ENCODE measurements around the gene ACBD5.

Gene ACBD5

DNA sequence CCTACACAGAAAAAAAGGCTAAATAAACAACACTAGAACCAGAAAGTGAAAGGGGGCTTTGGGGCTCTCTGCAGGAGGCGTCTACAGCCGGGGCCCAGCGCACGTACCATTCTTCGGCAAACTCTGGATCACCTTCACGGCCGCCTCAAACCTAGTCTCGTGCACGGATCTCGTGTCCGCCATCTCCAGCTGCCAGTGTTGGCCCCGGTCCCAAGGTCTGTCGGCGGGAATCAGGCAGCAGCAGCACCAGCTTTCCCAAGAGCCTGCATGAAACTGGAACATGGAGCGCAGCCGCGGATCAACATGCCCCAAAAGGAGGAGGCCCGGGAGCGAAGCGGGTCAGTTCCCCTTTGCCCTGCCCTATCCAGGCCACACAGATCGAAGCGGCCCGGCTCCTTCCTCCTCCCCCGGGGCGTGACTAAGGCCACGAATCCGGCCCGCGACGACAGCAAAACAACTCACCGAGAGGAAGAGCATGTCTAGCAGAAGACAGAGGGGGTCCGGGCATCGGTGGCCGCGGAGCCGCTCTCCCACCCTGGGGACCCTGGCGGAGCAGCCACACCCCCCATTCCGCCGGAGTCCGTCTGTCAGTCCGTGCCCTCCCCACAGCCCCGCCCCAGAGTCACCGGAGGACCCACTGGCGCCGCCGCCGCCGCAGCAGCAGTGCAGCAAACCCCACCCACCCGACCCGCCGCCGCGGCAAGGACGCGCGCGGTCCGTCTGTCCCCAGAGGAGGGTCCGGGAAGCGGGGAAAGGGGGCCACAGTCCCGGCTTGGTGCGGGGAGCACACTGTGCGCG lies at the start of gene ACBD5 (continued):
- TF ChIP-seq, protein P1, sequence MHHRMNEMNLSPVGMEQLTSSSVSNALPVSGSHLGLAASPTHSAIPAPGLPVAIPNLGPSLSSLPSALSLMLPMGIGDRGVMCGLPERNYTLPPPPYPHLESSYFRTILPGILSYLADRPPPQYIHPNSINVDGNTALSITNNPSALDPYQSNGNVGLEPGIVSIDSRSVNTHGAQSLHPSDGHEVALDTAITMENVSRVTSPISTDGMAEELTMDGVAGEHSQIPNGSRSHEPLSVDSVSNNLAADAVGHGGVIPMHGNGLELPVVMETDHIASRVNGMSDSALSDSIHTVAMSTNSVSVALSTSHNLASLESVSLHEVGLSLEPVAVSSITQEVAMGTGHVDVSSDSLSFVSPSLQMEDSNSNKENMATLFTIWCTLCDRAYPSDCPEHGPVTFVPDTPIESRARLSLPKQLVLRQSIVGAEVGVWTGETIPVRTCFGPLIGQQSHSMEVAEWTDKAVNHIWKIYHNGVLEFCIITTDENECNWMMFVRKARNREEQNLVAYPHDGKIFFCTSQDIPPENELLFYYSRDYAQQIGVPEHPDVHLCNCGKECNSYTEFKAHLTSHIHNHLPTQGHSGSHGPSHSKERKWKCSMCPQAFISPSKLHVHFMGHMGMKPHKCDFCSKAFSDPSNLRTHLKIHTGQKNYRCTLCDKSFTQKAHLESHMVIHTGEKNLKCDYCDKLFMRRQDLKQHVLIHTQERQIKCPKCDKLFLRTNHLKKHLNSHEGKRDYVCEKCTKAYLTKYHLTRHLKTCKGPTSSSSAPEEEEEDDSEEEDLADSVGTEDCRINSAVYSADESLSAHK (tag by site-specific recombination; IDR thresholded peaks at IDR 0.05) = no peak
- TF ChIP-seq CTCF (tag by site-specific recombination; IDR thresholded peaks at IDR 0.05) (no peak), ZNF18 (tag by site-specific recombination; IDR thresholded peaks at IDR 0.05) (no peak), ELK4 (IDR thresholded peaks at IDR 0.05; ENCODE audit: borderline replicate concordance, low read depth, low read length) (no peak), ZNF2 (tag by site-specific recombination; IDR thresholded peaks at IDR 0.05) (peak; percentile 29), ZNF394 (tag by site-specific recombination; IDR thresholded peaks at IDR 0.05; ENCODE audit: borderline replicate concordance) (peak; percentile 26), ZNF639 (tag by site-specific recombination; IDR thresholded peaks at IDR 0.05) (no peak), ZNF223 (tag by site-specific recombination; IDR thresholded peaks at IDR 0.05) (peak; percentile 72; the same call in 1 of the 2 replicates), ZNF146 (tag by site-specific recombination; IDR thresholded peaks at IDR 0.05) (no peak), ZNF76 (tag by site-specific recombination; IDR thresholded peaks at IDR 0.05; ENCODE audit: borderline replicate concordance, low read depth) (peak; percentile 68), ZSCAN23 (tag by site-specific recombination; IDR thresholded peaks at IDR 0.05) (no peak), ZNF157 (tag by site-specific recombination; IDR thresholded peaks at IDR 0.05) (no peak), MZF1 (tag by site-specific recombination; IDR thresholded peaks at IDR 0.05; ENCODE audit: borderline replicate concordance) (no peak), ZBTB49 (tag by site-specific recombination; IDR thresholded peaks at IDR 0.05; ENCODE audit: low read depth) (no peak), ZNF670 (tag by site-specific recombination; IDR thresholded peaks at IDR 0.05; ENCODE audit: low read depth) (no peak), ZNF133 (tag by site-specific recombination; IDR thresholded peaks at IDR 0.05) (no peak), SALL2 (tag by site-specific recombination; IDR thresholded peaks at IDR 0.05; ENCODE audit: borderline replicate concordance) (no peak), ZNF843 (tag by site-specific recombination; IDR thresholded peaks at IDR 0.05) (no peak), ZBTB21 (tag by site-specific recombination; IDR thresholded peaks at IDR 0.05) (no peak), KLF17 (tag by site-specific recombination; IDR thresholded peaks at IDR 0.05) (peak; percentile 53; the same call in 1 of the 2 replicates), ZNF707 (tag by site-specific recombination; IDR thresholded peaks at IDR 0.05) (no peak; the same call in 1 of the 2 replicates), REPIN1 (tag by site-specific recombination; IDR thresholded peaks at IDR 0.05; ENCODE audit: low read depth) (no peak), ZNF10 (tag by site-specific recombination; IDR thresholded peaks at IDR 0.05) (no peak)
- TF ChIP-seq, protein P2, sequence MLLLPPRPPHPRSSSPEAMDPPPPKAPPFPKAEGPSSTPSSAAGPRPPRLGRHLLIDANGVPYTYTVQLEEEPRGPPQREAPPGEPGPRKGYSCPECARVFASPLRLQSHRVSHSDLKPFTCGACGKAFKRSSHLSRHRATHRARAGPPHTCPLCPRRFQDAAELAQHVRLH (tag by site-specific recombination; IDR thresholded peaks at IDR 0.05) = no peak
- TF ChIP-seq, protein P3, sequence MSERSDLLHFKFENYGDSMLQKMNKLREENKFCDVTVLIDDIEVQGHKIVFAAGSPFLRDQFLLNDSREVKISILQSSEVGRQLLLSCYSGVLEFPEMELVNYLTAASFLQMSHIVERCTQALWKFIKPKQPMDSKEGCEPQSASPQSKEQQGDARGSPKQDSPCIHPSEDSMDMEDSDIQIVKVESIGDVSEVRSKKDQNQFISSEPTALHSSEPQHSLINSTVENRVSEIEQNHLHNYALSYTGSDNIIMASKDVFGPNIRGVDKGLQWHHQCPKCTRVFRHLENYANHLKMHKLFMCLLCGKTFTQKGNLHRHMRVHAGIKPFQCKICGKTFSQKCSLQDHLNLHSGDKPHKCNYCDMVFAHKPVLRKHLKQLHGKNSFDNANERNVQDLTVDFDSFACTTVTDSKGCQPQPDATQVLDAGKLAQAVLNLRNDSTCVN (tag by site-specific recombination; optimal IDR thresholded peaks at IDR 0.05) = peak; percentile 76
